HepG2 (cell line): ENCODE results near the gene RUSF1. TPM values are rescaled to one million over a fixed set of nuclear protein-coding genes. Genes with fewer than 3 reads are reported as not detected.
A peak's percentile ranks its signal among the peaks of the same experiment; 100 is the strongest.

Experiments used
- ATAC-seq: fragments of 200-7000 bp; cut with Tn5 transposase; 3 replicates; pipeline ENCODE4 v1.9.1; 2020; ENCODE audit warnings: mild to moderate bottlenecking, moderate library complexity
- BruUV-seq: library from RNA; stranded (reverse); fragments of 400-500 nt; replicated peaks from 2 replicates; lab custom pipeline; 2021; lab: Mats Ljungman, UMichigan
- CTCF ChIA-PET: fragments of 300-600 bp; formaldehyde crosslinking; extraction: SDS; loops from one replicate; lab custom pipeline; 2021; ENCODE audit warnings: low total read pairs, inconsistent platforms, low intra/inter-chr PET ratio; lab: Yijun Ruan, JAX
- POLR2A ChIA-PET: fragments of 350-600 bp; sonication (Branson Sonifier 250); formaldehyde crosslinking; loops from one replicate; lab custom pipeline; 2020; ENCODE audit warnings: antibody characterized with exemption, inconsistent platforms; lab: Yijun Ruan, JAX
- DNase-seq: peaks from one replicate; pipeline ENCODE4 v3.0.0-alpha.2; 2015; ENCODE audit warnings: low spot score
- FAIRE-seq: peaks from 3 replicates; lab custom pipeline; 2011; peaks lifted over from hg19 to GRCh38; lab: Jason Lieb, UNC
- H2AFZ ChIP-seq: one replicate; pipeline ENCODE4 v1.6.1; 2011; ENCODE audit warnings: low read length, inconsistent platforms
- H3K27ac ChIP-seq: fragments of 300-600 bp; 3 replicates; pipeline ENCODE4 v1.8.0; 2011; ENCODE audit warnings: mixed run types, mild to moderate bottlenecking, mixed read lengths, low read length, inconsistent platforms; ENCODE audit not compliant: insufficient read depth; ENCODE audit errors: extremely low read length
- H3K27me3 ChIP-seq, 2 experiments: fragments of 200-600 bp in 1 of 2; 2 replicates in 1 of 2; 3 replicates in 1 of 2; pipeline versions ENCODE4 v1.6.0 to v1.8.0; 2011; ENCODE audit warnings: low read length in 2 of 2, mild to moderate bottlenecking in 2 of 2, moderate library complexity in 2 of 2, inconsistent platforms in 1 of 2; ENCODE audit not compliant: insufficient read depth in 2 of 2, control insufficient read depth in 1 of 2
- H3K36me3 ChIP-seq, 2 experiments: fragments of 200-600 bp in 1 of 2; replicated peaks in 1 of 2; 2 replicates in 1 of 2; 3 replicates in 1 of 2; pipeline versions ENCODE4 v1.5.1 to v1.8.0; 2011; ENCODE audit warnings: low read length in 2 of 2, inconsistent platforms in 1 of 2; ENCODE audit not compliant: insufficient read depth in 2 of 2, control insufficient read depth in 1 of 2
- H3K4me1 ChIP-seq: 2 replicates; pipeline ENCODE4 v1.5.1; 2012; ENCODE audit warnings: low read length, inconsistent platforms; ENCODE audit not compliant: insufficient read depth
- H3K4me2 ChIP-seq: 2 replicates; pipeline ENCODE4 v1.6.0; 2011; ENCODE audit warnings: low read depth, low read length, inconsistent platforms
- H3K4me3 ChIP-seq, 3 experiments: fragments of 200-600 bp in 1 of 3; sonication (generic), shearing (Covaris generic) in 1 of 3; replicated peaks in 1 of 3; 2 replicates each; pipeline ENCODE4 v1.5.1; 2011 to 2016; ENCODE audit warnings: low read length in 3 of 3, inconsistent platforms in 2 of 3, low read depth in 2 of 3, mild to moderate bottlenecking in 2 of 3, control low read depth in 1 of 3, mixed read lengths in 1 of 3; ENCODE audit not compliant: insufficient read depth in 1 of 3
- H3K79me2 ChIP-seq: one replicate; pipeline ENCODE4 v1.6.1; 2011; ENCODE audit warnings: low read length, inconsistent platforms; ENCODE audit not compliant: insufficient read depth
- H3K9ac ChIP-seq: 2 replicates; pipeline ENCODE4 v1.6.0; 2011; ENCODE audit warnings: mild to moderate bottlenecking, low read depth, low read length, inconsistent platforms; ENCODE audit not compliant: insufficient read depth
- H3K9me3 ChIP-seq: 2 replicates; pipeline ENCODE4 v1.5.1; 2012; ENCODE audit warnings: mild to moderate bottlenecking, low read length
- H4K20me1 ChIP-seq: 2 replicates; pipeline ENCODE4 v1.6.0; 2011; ENCODE audit warnings: inconsistent platforms, mild to moderate bottlenecking, low read length, moderate library complexity; ENCODE audit not compliant: insufficient read depth
- MIER2 ChIP-seq: IDR thresholded peaks from 2 replicates; pipeline ENCODE4 v1.6.1; 2016; ENCODE audit warnings: missing biosample characterization, missing genetic modification reagents
- ZNF281 ChIP-seq: sonication (generic); formaldehyde crosslinking; IDR thresholded peaks from 2 replicates; pipeline ENCODE4 v1.4.0; 2020; ENCODE audit warnings: missing genetic modification reagents, borderline replicate concordance
- ZNF816 ChIP-seq: sonication (generic); formaldehyde crosslinking; IDR thresholded peaks from 2 replicates; pipeline ENCODE4 v1.8.0; 2022; ENCODE audit warnings: missing genetic modification reagents, mild to moderate bottlenecking, borderline replicate concordance
- WGBS: methylation state at CpG from one replicate; pipeline ENCODE4 v1.1.6; 2017; ENCODE audit warnings: low lambda C conversion rate; 5-methylcytosine and 5-hydroxymethylcytosine counted together
- in situ Hi-C: cut with HindIII; loops from 2 replicates; pipeline ENCODE4 v1.10.0; 2017; ENCODE audit warnings: low pct_unique_long_range_greater_than_20kb; ENCODE audit not compliant: extremely low pct_ligation_motif_present
- intact Hi-C: fragments of 100-400 bp; cut with micrococcal nuclease; formaldehyde crosslinking; loops from one replicate; pipeline ENCODE4 v1.10.0; 2022; ENCODE audit not compliant: unreplicated experiment
- polyA plus RNA-seq, 8 experiments: library from polyadenylated mRNA; depleted of rRNA in 3 of 8; stranded (reverse) in 7 of 8; unstranded in 1 of 8; fragments of >200 nt; fragmentation: Illumina TruSeq in 4 of 8; extraction: Trizol in 4 of 8; gene quantifications; 2 replicates each; pipeline versions ENCODE4 v1.2.1 to v1.2.3, GENCODE V29; 2011 to 2016; ENCODE audit warnings: low read depth in 4 of 8, missing spikeins in 1 of 8, mixed read lengths in 1 of 8; ENCODE audit not compliant: insufficient read depth in 1 of 8
- total RNA-seq, 5 experiments: library from RNA; depleted of rRNA; stranded (reverse); fragments of >200 nt; fragmentation: Illumina TruSeq; extraction: Trizol; gene quantifications; 2 replicates each; pipeline ENCODE4 v1.2.3, GENCODE V29; 2016; ENCODE audit warnings: low read depth in 1 of 5

Gene RUSF1
- total and polyA plus RNA-seq, 2 of the 13 experiments (the other 11 are each of a cell fraction or from before 2014, with no cell fraction given): 40.8 to 50.2 TPM

GRCh38 chr16:31507929-31508705, at the start of gene RUSF1 (continued):
- 0 out of 2 replicates have a peak, but pooled peaks have one; percentile 48 for TF ChIP-seq ZNF281 (CRISPR knock-in tag)
- TF ChIP-seq, all 625 proteins: peak for 428

GRCh38 chr16:31542763-31543162, 34.6 kb upstream of the RUSF1 start:
- Histone ChIP-seq H3K27ac (no peak overlapping the region), H3K9ac (no peak overlapping the region), H3K79me2 (no peaks in the 10 kb centered on the region), H3K36me3 (no peaks in the 10 kb centered on the region), H3K4me3 (no peak overlapping the region), H3K9me3 (peaks cover 27% of the 10 kb centered on the region), H3K4me1 (no peaks in the 10 kb centered on the region), H2AFZ (no peak overlapping the region), H3K4me2 (no peak overlapping the region), H4K20me1 (no peaks in the 10 kb centered on the region), H3K27me3 (peaks cover 0 to 14% of the 10 kb centered on the region in 2 experiments; a peak in 4 of 5 replicates)
- POLR2A ChIA-PET: no interaction called here
- DNase-seq (no peak), FAIRE-seq (no peak), ATAC-seq (no peak)
- TF ChIP-seq MIER2 (CRISPR knock-in tag) (no peak), ZNF816 (peak; percentile 77; the same call in 1 of the 2 replicates)
- in situ Hi-C loops (no loop called here), intact Hi-C loops (no loop called here)
- CTCF ChIA-PET: no interaction called here
- WGBS: 32% methylated on average over 4 of the region's 4 CpGs
- BruUV-seq: no TSS peak
